ENCODE results near the gene TBX6. TPM values are rescaled to one million over a fixed set of nuclear protein-coding genes. Genes with fewer than 3 reads are reported as not detected.

TBX6 gene
- total RNA-seq, 1 experiment from 2014 or later: 1.4 TPM

DNA sequence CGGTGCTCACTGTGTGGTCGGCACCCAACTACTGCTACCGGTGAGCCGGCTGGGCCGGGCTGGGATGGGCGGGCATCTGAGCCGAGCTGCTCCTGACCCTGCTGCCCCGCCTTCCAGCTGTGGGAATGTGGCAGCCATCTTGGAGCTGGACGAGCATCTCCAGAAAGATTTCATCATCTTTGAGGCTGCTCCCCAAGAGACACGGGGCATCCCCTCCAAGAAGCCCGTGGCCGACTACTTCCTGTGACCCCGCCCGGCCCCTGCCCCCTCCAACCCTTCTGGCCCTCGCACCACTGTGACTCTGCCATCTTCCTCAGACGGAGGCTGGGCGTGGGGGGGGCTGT, 6.9 kb downstream of the TBX6 start:
- no peak for ATAC-seq

GRCh38 chr16:30084096-30084815, 7.5 kb downstream of the TBX6 start:
- RAD21 ChIA-PET (ENCODE audit: low non-redundant PET in 1 of 2, low total read pairs in 2 of 2, uncharacterized antibody in 2 of 2, unreplicated experiment in 2 of 2): no interaction called here
- no peak for ATAC-seq
- TF ChIP-seq ZFX (IDR thresholded peaks at IDR 0.05): no peak
- no peak for TF ChIP-seq SIN3A (IDR thresholded peaks at IDR 0.05; ENCODE audit: low read depth)
- TF ChIP-seq, protein P1, sequence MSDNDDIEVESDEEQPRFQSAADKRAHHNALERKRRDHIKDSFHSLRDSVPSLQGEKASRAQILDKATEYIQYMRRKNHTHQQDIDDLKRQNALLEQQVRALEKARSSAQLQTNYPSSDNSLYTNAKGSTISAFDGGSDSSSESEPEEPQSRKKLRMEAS (IDR thresholded peaks at IDR 0.05): no peak
- TF ChIP-seq SRF (IDR thresholded peaks at IDR 0.05; ENCODE audit: low read depth): no peak
- no peak for TF ChIP-seq TCF7L2 (IDR thresholded peaks at IDR 0.05; ENCODE audit: borderline replicate concordance, extremely low read depth, insufficient read depth, insufficient read length)
- no peak for TF ChIP-seq POLR2AphosphoS5 (IDR thresholded peaks at IDR 0.05; ENCODE audit: low read depth, low read length)
- TF ChIP-seq RAD21 (IDR thresholded peaks at IDR 0.05; ENCODE audit: low read depth): no peak
- no peak for TF ChIP-seq REST (IDR thresholded peaks at IDR 0.05; ENCODE audit: low read depth)
- TF ChIP-seq, protein P2, sequence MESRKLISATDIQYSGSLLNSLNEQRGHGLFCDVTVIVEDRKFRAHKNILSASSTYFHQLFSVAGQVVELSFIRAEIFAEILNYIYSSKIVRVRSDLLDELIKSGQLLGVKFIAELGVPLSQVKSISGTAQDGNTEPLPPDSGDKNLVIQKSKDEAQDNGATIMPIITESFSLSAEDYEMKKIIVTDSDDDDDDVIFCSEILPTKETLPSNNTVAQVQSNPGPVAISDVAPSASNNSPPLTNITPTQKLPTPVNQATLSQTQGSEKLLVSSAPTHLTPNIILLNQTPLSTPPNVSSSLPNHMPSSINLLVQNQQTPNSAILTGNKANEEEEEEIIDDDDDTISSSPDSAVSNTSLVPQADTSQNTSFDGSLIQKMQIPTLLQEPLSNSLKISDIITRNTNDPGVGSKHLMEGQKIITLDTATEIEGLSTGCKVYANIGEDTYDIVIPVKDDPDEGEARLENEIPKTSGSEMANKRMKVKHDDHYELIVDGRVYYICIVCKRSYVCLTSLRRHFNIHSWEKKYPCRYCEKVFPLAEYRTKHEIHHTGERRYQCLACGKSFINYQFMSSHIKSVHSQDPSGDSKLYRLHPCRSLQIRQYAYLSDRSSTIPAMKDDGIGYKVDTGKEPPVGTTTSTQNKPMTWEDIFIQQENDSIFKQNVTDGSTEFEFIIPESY (IDR thresholded peaks at IDR 0.05; ENCODE audit: extremely low read depth, insufficient replicate concordance, low read length): no peak

More for the DNA sequence above, 6.9 kb downstream of the TBX6 start:
- RAD21 ChIA-PET (ENCODE audit: low non-redundant PET in 1 of 2, low total read pairs in 2 of 2, uncharacterized antibody in 2 of 2, unreplicated experiment in 2 of 2): no interaction called here
- Histone ChIP-seq H3K9me2 (ENCODE audit: insufficient read depth) (no peaks in the 10 kb centered on the region), H3K4me3 (replicated peaks in 1 of 2; ENCODE audit: low read depth in 1 of 2, low read length in 2 of 2) (no peak overlapping the region), H3K27ac (ENCODE audit: low read depth, low read length) (no peak overlapping the region), H3K9ac (ENCODE audit: low read length) (no peak overlapping the region), H4K20me1 (ENCODE audit: insufficient read depth) (no peaks in the 10 kb centered on the region), H3K79me2 (ENCODE audit: insufficient read depth, low read length) (peaks cover 14% of the 10 kb centered on the region), H3K9me3 (ENCODE audit: control insufficient read depth in 1 of 2, insufficient read depth in 1 of 2, low read depth in 1 of 2, low read length in 2 of 2) (no peaks in the 10 kb centered on the region), H3K4me2 (ENCODE audit: low read length) (no peak overlapping the region), H3K4me1 (ENCODE audit: control insufficient read depth in 1 of 2, insufficient read depth in 2 of 2, low read length in 2 of 2) (peaks cover 0 to 14% of the 10 kb centered on the region in 2 experiments; a peak in 2 of 4 replicates), H2AFZ (ENCODE audit: low read depth, low read length, poor library complexity, severe bottlenecking) (no peak overlapping the region), H3K27me3 (ENCODE audit: insufficient read depth, low read length) (no peaks in the 10 kb centered on the region), H3K36me3 (ENCODE audit: control insufficient read depth in 1 of 2, insufficient read depth in 2 of 2, low read length in 2 of 2) (peaks cover 30 to 43% of the 10 kb centered on the region in 2 experiments; a peak in 3 of 4 replicates)
- no peak for DNase-seq (ENCODE audit: low read depth, low spot score)
- intact Hi-C loops (cut with micrococcal nuclease): no loop called here
- CTCF ChIA-PET: no interaction called here
- TF ChIP-seq RAD21 (IDR thresholded peaks at IDR 0.05; ENCODE audit: low read depth) (no peak), FOSL1 (IDR thresholded peaks at IDR 0.05; ENCODE audit: low read depth) (no peak), ZFX (IDR thresholded peaks at IDR 0.05) (no peak), CEBPB (IDR thresholded peaks at IDR 0.05; ENCODE audit: low read depth) (no peak), EZH2 (IDR thresholded peaks at IDR 0.05) (no peak)
- TF ChIP-seq, protein P3, sequence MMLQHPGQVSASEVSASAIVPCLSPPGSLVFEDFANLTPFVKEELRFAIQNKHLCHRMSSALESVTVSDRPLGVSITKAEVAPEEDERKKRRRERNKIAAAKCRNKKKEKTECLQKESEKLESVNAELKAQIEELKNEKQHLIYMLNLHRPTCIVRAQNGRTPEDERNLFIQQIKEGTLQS (IDR thresholded peaks at IDR 0.05): no peak
- POLR2A ChIA-PET: no interaction called here
- BruUV-seq (replicated peaks): no TSS peak

More at GRCh38 chr16:30084096-30084815, 7.5 kb downstream of the TBX6 start:
- POLR2A ChIA-PET: no interaction called here
- peaks cover 30 to 49% of the 10 kb centered on the region in 2 experiments; a peak in 3 of 4 replicates for H3K36me3 ChIP-seq (ENCODE audit: control insufficient read depth in 1 of 2, insufficient read depth in 2 of 2, low read length in 2 of 2)
- no peak overlapping the region for H3K4me2 ChIP-seq (ENCODE audit: low read length)
- no peak overlapping the region for H3K4me3 ChIP-seq (replicated peaks in 1 of 2; ENCODE audit: low read depth in 1 of 2, low read length in 2 of 2)
- no peak overlapping the region for H3K9ac ChIP-seq (ENCODE audit: low read length)
- BruUV-seq (replicated peaks): no TSS peak
- DNase-seq (ENCODE audit: low read depth, low spot score): no peak
- H2AFZ ChIP-seq (ENCODE audit: low read depth, low read length, poor library complexity, severe bottlenecking): no peak overlapping the region
- CTCF ChIA-PET: no interaction called here
- H3K9me2 ChIP-seq (ENCODE audit: insufficient read depth): no peaks in the 10 kb centered on the region
- no peaks in the 10 kb centered on the region for H4K20me1 ChIP-seq (ENCODE audit: insufficient read depth)
- no peaks in the 10 kb centered on the region for H3K27me3 ChIP-seq (ENCODE audit: insufficient read depth, low read length)
- no peaks in the 10 kb centered on the region for H3K9me3 ChIP-seq (ENCODE audit: control insufficient read depth in 1 of 2, insufficient read depth in 1 of 2, low read depth in 1 of 2, low read length in 2 of 2)
- intact Hi-C loops (cut with micrococcal nuclease): no loop called here
- H3K4me1 ChIP-seq (ENCODE audit: control insufficient read depth in 1 of 2, insufficient read depth in 2 of 2, low read length in 2 of 2): peaks cover 0 to 9% of the 10 kb centered on the region in 2 experiments; a peak in 2 of 4 replicates
- no peak overlapping the region for H3K27ac ChIP-seq (ENCODE audit: low read depth, low read length)
- peaks cover 20% of the 10 kb centered on the region for H3K79me2 ChIP-seq (ENCODE audit: insufficient read depth, low read length)

Measured in HCT116 (cell line).